ENCODE results near the gene ASPN. TPM values are rescaled to one million over a fixed set of nuclear protein-coding genes. Genes with fewer than 3 reads are reported as not detected.

The ASPN gene
- total RNA-seq, 2 experiments from 2014 or later: not detected

GRCh38 chr9:92483627-92484545 lies 1.6 kb upstream of the ASPN start:
- intact Hi-C loops (cut with DNase I, micrococcal nuclease): no loop called here
- no peak for DNase-seq
- POLR2A ChIA-PET: no interaction called here
- CTCF ChIA-PET: interaction anchor here (0.7 kb wide), 1 partner anchor 437 kb away, joined by 3 read pairs; no protein-coding TSS in a partner anchor
- H3K36me3 Mint-ChIP-seq (ENCODE audit: low read depth): no peaks in the 10 kb centered on the region
- H3K27me3 Mint-ChIP-seq: no peaks in the 10 kb centered on the region
- no peaks in the 10 kb centered on the region for H3K9me3 Mint-ChIP-seq (ENCODE audit: low read depth)
- no peak overlapping the region for H3K27ac Mint-ChIP-seq
- no peak for ATAC-seq
- no peak overlapping the region for H3K4me3 Mint-ChIP-seq
- peaks cover 5% of the 10 kb centered on the region for H3K4me1 Mint-ChIP-seq

GRCh38 chr9:92482805-92483204 lies 499 bp upstream of the ASPN start:
- no peak for ATAC-seq
- CTCF ChIA-PET: no interaction called here
- Mint-ChIP-seq H3K4me3 (no peak overlapping the region), H3K4me1 (peaks cover 5% of the 10 kb centered on the region), H3K9me3 (ENCODE audit: low read depth) (no peaks in the 10 kb centered on the region), H3K36me3 (ENCODE audit: low read depth) (no peaks in the 10 kb centered on the region), H3K27ac (no peak overlapping the region), H3K27me3 (no peaks in the 10 kb centered on the region)
- POLR2A ChIA-PET: no interaction called here
- no peak for DNase-seq
- intact Hi-C loops (cut with DNase I, micrococcal nuclease): no loop called here

GRCh38 chr9:92480986-92481633 lies 1.2 kb downstream of the ASPN start:
- CTCF ChIA-PET: interaction anchor here (1.2 kb wide), 1 partner anchor 10 kb away, joined by 3 read pairs; no protein-coding TSS in a partner anchor
- H3K36me3 Mint-ChIP-seq (ENCODE audit: low read depth): no peaks in the 10 kb centered on the region
- POLR2A ChIA-PET: no interaction called here
- H3K4me1 Mint-ChIP-seq: peaks cover 5% of the 10 kb centered on the region
- intact Hi-C loops (cut with DNase I, micrococcal nuclease): no loop called here
- H3K27me3 Mint-ChIP-seq: no peaks in the 10 kb centered on the region
- H3K27ac Mint-ChIP-seq: no peak overlapping the region
- no peaks in the 10 kb centered on the region for H3K9me3 Mint-ChIP-seq (ENCODE audit: low read depth)
- DNase-seq (no peak), ATAC-seq (no peak)
- H3K4me3 Mint-ChIP-seq: no peak overlapping the region

- ChIA-PET CTCF (no interaction called here), POLR2A (no interaction called here)
- no peaks in the 10 kb centered on the region for H3K27me3 Mint-ChIP-seq
- ATAC-seq (no peak), DNase-seq (no peak)
- no peaks in the 10 kb centered on the region for H3K9me3 Mint-ChIP-seq (ENCODE audit: low read depth)
- intact Hi-C loops (cut with DNase I, micrococcal nuclease): no loop called here
- H3K36me3 Mint-ChIP-seq (ENCODE audit: low read depth): no peaks in the 10 kb centered on the region
- peaks cover 5% of the 10 kb centered on the region for H3K4me1 Mint-ChIP-seq
- no peak overlapping the region for H3K27ac Mint-ChIP-seq
- no peak overlapping the region for H3K4me3 Mint-ChIP-seq
Measured at GRCh38 chr9:92480291-92480771, 2.0 kb downstream of the ASPN start.

- DNase-seq: no peak
- ChIA-PET POLR2A (no interaction called here), CTCF (no interaction called here)
- H3K9me3 Mint-ChIP-seq (ENCODE audit: low read depth): no peaks in the 10 kb centered on the region
- ATAC-seq: no peak
- H3K27ac Mint-ChIP-seq: no peak overlapping the region
- no peak overlapping the region for H3K4me3 Mint-ChIP-seq
- intact Hi-C loops (cut with DNase I, micrococcal nuclease): no loop called here
- H3K4me1 Mint-ChIP-seq: peaks cover 5% of the 10 kb centered on the region
- no peaks in the 10 kb centered on the region for H3K36me3 Mint-ChIP-seq (ENCODE audit: low read depth)
- no peaks in the 10 kb centered on the region for H3K27me3 Mint-ChIP-seq
Measured at GRCh38 chr9:92479346-92479745, 3.0 kb downstream of the ASPN start.

- no peak overlapping the region for H3K27ac Mint-ChIP-seq
- DNase-seq (no peak), ATAC-seq (no peak)
- POLR2A ChIA-PET: no interaction called here
- H3K27me3 Mint-ChIP-seq: no peaks in the 10 kb centered on the region
- no peak overlapping the region for H3K4me3 Mint-ChIP-seq
- no peaks in the 10 kb centered on the region for H3K9me3 Mint-ChIP-seq (ENCODE audit: low read depth)
- intact Hi-C loops (cut with DNase I, micrococcal nuclease): no loop called here
- H3K4me1 Mint-ChIP-seq: peaks cover 5% of the 10 kb centered on the region
- CTCF ChIA-PET: no interaction called here
- H3K36me3 Mint-ChIP-seq (ENCODE audit: low read depth): no peaks in the 10 kb centered on the region
Measured at GRCh38 chr9:92478783-92479182, 3.5 kb downstream of the ASPN start.

- ATAC-seq: peak; percentile 33
- ChIA-PET CTCF (no interaction called here), POLR2A (no interaction called here)
Measured at GRCh38 chr9:92476962-92477361, 5.3 kb downstream of the ASPN start.

GRCh38 chr9:92474587-92474986 lies 7.7 kb downstream of the ASPN start:
- Mint-ChIP-seq H3K36me3 (ENCODE audit: low read depth) (no peaks in the 10 kb centered on the region), H3K27ac (no peak overlapping the region), H3K4me3 (no peak overlapping the region), H3K9me3 (ENCODE audit: low read depth) (no peaks in the 10 kb centered on the region), H3K27me3 (no peaks in the 10 kb centered on the region), H3K4me1 (no peaks in the 10 kb centered on the region)
- intact Hi-C loops (cut with DNase I, micrococcal nuclease): no loop called here
- ATAC-seq (no peak), DNase-seq (no peak)
- POLR2A ChIA-PET: no interaction called here
- CTCF ChIA-PET: no interaction called here

More at GRCh38 chr9:92476962-92477361, 5.3 kb downstream of the ASPN start:
- intact Hi-C loops (cut with DNase I, micrococcal nuclease): no loop called here
- peak; percentile 7 for DNase-seq
- H3K4me3 Mint-ChIP-seq: no peak overlapping the region
- H3K36me3 Mint-ChIP-seq (ENCODE audit: low read depth): no peaks in the 10 kb centered on the region
- H3K9me3 Mint-ChIP-seq (ENCODE audit: low read depth): no peaks in the 10 kb centered on the region
- peaks cover 5% of the 10 kb centered on the region for H3K4me1 Mint-ChIP-seq
- no peaks in the 10 kb centered on the region for H3K27me3 Mint-ChIP-seq
- no peak overlapping the region for H3K27ac Mint-ChIP-seq

GRCh38 chr9:92468206-92468605 lies 14.1 kb downstream of the ASPN start:
- Mint-ChIP-seq H3K36me3 (ENCODE audit: low read depth) (no peaks in the 10 kb centered on the region), H3K9me3 (ENCODE audit: low read depth) (no peaks in the 10 kb centered on the region), H3K4me3 (no peak overlapping the region), H3K27ac (no peak overlapping the region), H3K4me1 (no peaks in the 10 kb centered on the region), H3K27me3 (no peaks in the 10 kb centered on the region)
- POLR2A ChIA-PET: no interaction called here
- DNase-seq (no peak), ATAC-seq (no peak)
- CTCF ChIA-PET: no interaction called here
- intact Hi-C loops (cut with DNase I, micrococcal nuclease): no loop called here

- intact Hi-C loops (cut with DNase I, micrococcal nuclease): no loop called here
- H3K27me3 Mint-ChIP-seq: no peaks in the 10 kb centered on the region
- CTCF ChIA-PET: no interaction called here
- no peaks in the 10 kb centered on the region for H3K9me3 Mint-ChIP-seq (ENCODE audit: low read depth)
- no peak overlapping the region for H3K4me3 Mint-ChIP-seq
- DNase-seq (no peak), ATAC-seq (no peak)
- POLR2A ChIA-PET: no interaction called here
- no peaks in the 10 kb centered on the region for H3K4me1 Mint-ChIP-seq
- no peaks in the 10 kb centered on the region for H3K36me3 Mint-ChIP-seq (ENCODE audit: low read depth)
- H3K27ac Mint-ChIP-seq: no peak overlapping the region
Measured at GRCh38 chr9:92467511-92467910, 14.8 kb downstream of the ASPN start.

GRCh38 chr9:92467041-92467440 lies 15.3 kb downstream of the ASPN start:
- Mint-ChIP-seq H3K27ac (no peak overlapping the region), H3K36me3 (ENCODE audit: low read depth) (no peaks in the 10 kb centered on the region), H3K9me3 (ENCODE audit: low read depth) (no peaks in the 10 kb centered on the region), H3K27me3 (no peaks in the 10 kb centered on the region), H3K4me3 (no peak overlapping the region), H3K4me1 (no peaks in the 10 kb centered on the region)
- ATAC-seq (no peak), DNase-seq (no peak)
- POLR2A ChIA-PET: no interaction called here
- CTCF ChIA-PET: no interaction called here
- intact Hi-C loops (cut with DNase I, micrococcal nuclease): no loop called here

GRCh38 chr9:92463984-92464383 lies 18.3 kb downstream of the ASPN start:
- intact Hi-C loops (cut with DNase I, micrococcal nuclease): no loop called here
- Mint-ChIP-seq H3K4me3 (no peak overlapping the region), H3K27me3 (no peaks in the 10 kb centered on the region), H3K36me3 (ENCODE audit: low read depth) (no peaks in the 10 kb centered on the region), H3K27ac (no peak overlapping the region), H3K9me3 (ENCODE audit: low read depth) (no peaks in the 10 kb centered on the region), H3K4me1 (no peaks in the 10 kb centered on the region)
- ChIA-PET CTCF (interaction anchor here (1.2 kb wide), 1 partner anchor 17 kb away, joined by 4 read pairs; no protein-coding TSS in a partner anchor), POLR2A (no interaction called here)
- no peak for DNase-seq
- ATAC-seq: no peak
